ENCODE results near the gene GFI1.
"Not testable (repeated sequence)": the region's sequence is repeated elsewhere in the genome, so short reads cannot be mapped to it uniquely, and the experiment has no call there.

Gene GFI1

DNA sequence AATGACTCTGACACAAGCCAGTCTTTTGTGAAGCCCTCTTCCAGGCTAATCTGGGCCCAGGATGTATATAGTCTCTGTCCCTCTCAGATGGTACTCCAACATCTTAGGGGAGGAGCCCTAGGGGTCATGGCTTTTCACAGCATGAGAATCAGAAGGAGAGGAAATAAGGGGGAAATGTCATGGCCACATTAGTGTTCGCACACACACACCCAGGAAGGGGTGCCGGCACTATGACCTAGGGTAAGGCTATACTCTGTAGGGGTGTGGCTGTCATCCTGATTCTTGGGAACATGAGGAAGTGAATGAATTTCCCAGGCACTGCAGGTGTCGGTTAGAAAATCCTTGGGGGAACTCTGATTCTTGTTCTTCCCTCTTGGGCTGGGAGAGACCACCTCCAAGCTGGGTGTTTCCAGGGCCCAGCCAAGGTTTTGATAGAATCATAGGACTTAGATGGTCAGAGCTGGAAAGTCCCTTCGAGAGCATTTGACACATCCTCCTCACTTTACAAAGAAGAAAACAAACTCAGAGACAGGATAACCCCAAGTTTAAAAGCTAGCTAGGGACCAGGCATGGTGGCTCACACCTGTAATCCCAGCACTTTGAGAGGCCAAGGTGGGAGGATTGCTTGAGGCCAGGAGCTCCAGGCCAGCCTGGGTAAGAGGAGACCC lies 22.0 kb downstream of the GFI1 start:
- DNase-seq, result no peak

DNA sequence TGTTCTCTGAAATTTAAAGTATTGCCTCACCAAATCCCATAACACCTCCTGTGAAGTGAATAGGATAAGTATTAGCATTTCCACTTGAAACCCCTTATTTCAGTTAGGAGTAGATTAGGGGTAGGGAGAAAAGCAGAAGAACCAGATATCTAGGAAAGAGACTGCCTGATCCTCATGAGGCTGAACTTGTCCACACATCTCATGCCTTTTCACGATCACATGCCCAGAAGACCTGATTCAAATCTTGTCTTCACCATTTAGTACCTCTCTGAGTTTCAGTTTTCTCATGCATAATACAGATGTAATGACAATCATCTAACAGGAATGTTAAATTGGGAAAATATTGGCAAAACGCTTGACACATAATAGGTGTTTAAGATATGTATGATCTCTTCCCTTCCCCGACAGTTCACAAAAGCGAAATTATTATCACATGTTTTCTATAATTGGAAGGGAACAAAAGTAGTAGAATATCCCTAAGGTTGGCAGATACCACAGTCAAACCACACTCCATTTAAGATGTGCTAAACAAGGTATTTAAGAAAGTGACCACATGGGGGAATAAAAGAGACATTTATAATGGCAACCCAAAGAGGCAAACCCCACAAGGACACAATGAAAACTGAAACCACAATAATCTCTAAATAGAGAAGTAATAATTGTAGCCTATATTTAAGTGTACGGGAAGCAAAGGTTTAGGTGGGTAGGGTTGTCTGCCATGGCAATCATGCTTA lies 25.2 kb downstream of the GFI1 start:
- peak; percentile 6 for DNase-seq

DNA sequence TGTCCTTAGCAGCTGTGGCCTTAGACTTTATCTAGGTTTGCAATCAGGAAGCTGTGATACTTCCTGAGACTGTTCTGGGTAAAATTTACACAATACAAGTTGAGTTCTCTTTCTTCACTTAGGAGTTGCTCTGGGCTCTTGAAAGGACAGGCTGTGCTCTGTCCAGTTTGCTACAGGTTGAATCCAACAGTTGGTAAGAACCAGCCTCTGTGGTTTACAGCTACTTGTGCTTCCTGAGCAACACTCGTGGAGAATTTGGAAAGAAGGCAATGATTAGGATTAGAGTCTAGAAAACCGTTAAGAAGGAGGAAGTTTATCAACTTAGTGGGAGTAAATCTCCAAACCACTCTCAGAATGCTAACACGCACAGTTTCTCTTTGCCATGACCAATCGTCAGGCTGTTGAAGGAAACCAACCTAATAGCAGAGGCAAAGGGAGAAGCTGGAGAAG lies 26.8 kb downstream of the GFI1 start:
- DNase-seq, result no peak

DNA sequence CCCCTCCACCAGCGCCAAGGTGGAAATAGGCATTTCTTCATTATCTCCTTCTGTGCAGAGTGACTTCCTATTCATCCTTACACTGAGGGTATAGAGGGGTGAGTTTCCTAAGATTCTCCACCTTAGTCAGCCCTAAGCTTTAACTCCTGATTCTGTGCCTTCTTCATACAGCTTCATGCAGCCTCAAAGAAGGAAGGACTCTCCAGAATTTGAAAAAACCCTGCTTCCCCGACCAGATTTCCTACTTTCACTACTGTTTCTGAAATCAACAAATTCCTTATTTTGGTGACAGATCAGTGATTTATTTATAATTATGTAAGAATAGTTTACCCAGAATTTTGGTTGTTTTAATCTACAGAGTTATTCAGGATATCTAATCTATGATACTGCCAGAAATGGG lies 28.6 kb downstream of the GFI1 start:
- no peak for DNase-seq

DNA sequence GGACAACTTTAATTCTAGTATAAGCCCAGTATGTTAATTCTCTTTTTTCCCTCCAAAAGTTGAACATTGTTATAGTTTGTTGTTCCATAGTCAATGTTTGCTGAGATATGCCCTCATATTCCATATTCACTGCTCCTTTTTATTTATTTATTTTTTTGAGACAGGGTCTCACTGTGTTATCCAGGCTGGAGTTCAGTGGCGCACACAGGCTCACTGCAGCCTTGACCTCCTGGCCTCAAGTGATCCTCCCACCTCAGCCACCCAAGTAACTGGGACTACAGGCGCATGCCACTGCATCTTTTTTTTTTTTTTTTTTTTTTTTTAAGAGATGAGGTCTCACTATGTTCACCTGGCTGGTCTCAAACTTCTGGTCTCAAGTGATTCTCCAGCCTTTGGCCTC lies 38.7 kb downstream of the GFI1 start:
- DNase-seq, result no peak

DNA sequence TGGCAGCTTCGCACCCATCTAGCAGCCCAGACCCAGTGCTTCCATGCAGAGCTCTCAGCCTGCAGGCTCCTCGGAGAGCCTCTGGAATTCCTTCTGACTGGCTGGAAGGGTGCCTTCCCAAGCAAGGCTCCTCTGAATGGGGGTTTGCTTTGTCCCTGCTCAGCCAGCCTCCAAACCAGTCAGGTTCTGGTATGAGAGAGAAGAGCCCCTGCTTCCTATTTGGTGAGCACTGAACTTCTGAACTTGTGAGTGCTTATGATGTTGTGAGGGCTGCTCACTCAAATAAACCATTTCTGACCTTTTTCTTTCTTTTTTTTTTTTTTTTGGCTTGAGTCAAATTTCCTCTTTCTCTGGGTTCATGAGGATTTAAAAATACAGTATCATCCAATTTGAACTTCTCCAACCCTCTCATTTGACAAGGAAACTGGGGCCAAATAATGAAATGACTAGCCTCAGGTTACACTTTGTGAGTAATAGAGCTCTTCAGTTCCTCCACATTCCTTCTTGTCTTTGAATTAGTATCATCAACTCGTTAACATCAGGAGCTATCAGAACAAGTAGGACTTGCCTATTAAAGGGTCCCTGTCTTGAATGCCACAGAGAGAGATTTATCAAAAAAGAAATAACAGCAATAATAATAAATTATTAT lies 39.6 kb downstream of the GFI1 start:
- DNase-seq, result no peak

DNA sequence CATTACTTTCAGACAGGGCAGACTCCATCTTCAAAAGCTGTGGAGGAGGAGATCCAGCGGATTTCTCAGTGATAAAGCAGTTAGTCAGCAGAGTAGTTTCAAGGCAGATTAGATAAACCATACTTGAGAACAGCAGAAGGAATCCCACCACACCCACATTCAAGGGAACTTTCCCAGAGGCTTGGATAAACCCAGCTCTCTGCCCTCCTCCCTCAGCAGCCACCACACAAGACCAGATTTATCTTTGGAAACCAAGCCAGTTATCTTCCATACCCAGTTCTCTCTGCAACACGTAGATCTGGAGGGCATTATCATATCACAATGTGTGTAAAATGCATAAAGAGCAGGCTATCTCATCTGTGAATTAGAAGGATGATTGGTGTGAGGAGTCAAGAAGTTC lies 40.2 kb downstream of the GFI1 start:
- no peak for DNase-seq

DNA sequence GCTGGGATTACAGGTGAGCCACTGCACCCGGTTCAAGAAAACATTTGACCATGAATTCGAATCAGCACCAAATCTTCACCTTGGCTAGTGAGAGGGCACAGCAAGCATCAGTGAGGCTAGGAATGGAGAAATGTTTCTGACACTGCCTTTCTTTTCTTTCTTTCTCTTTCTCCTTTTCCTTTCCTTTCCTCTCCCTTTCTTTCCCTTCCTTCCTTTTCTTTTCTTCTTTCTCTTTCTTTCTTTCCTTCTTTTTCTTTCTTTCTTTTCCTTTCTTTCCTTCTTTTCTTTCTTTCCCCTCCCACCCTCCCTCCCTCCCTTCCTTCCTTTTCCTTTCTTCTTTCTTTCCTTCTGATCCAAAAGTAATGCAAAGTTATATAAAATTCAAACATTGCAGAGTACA lies 40.9 kb downstream of the GFI1 start:
- no peak for DNase-seq

DNA sequence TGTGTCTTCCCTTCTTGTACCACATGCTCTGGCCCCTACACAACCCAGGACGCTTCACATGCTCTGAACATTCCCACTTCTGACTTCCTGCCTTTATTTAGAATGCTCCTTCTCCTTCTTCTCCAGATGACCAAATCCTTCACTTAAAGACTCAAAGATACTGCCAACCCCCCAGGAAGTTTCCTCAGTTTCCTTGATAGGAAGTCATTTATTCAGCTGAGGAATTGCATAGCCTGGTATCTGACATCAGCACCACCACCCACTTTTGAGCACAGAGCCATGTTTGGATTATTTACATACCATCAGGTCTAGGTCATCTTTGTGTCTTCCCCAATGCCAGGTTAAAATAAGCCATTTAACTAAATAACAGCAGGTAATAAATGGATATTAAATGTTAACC lies 42.4 kb downstream of the GFI1 start:
- DNase-seq, result no peak

DNA sequence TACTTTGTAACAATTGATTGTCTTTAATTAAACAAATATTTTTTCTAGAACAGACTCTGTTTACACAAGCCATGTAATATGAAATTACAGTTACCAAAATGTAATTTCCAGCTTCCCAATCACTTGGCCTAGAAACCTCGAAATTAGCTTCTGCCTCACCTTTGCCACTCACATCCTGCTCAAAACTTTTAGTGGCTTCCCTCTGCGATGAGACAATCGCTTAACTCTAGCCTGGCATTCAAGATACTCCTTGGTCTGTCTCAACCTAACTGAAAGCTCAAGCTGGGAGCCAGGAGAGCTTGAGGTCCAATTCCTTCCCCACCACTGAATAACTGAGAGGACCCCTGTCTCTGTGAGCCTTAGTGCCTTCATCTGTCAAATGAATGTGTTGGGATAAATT lies 42.8 kb downstream of the GFI1 start:
- no peak for DNase-seq

DNA sequence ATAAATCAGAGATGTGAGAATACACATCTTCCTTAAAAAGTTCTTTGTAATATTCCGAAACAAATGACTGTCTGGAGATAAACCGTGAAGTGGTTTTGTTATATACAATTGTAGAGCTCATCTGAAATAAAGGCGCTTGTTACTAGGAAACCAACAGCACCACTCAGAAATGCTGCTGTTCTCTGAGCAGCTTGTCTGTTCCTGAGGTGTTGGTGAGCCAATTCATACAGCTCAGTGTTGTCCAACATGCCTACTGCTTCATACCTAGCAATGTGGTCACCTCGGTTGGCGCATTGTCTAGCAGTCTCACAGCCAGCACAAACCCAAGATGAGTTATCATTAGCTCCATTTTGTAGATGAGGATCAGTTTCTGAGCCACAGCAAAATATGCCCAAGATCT lies 44.4 kb downstream of the GFI1 start:
- DNase-seq, result no peak

DNA sequence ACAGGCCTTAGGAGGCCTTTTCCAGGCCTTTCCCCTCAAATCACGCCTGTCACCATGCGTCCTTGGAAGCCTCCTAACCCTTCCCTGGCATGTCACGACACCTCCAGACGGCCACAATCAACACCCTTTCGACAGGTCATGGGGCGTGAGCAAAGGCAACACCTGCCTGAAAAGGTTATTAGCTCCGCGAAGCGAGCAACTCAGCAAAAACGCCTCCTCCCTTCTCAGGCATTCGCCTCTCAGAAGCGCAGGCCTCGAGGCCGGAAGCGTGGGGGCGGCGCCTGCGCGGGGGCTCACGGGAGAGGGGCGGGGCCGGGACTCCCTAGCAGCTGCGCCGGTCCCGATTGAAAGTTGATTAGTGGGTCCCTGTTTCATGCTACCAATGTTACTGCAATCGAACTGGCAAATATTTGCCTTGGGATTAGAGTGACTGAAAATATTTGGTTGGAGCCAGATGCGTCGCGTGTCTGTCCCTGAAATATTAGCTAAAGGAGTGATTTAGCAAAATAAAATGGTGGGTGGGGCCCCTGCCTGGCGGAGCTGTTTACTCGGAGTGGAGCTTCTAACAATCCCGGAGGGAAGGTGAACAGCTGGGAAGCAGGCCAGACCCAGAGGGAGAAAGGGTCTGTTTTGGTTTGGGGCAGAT lies 44.9 kb downstream of the GFI1 start:
- DNase-seq, result peak; percentile 74

DNA sequence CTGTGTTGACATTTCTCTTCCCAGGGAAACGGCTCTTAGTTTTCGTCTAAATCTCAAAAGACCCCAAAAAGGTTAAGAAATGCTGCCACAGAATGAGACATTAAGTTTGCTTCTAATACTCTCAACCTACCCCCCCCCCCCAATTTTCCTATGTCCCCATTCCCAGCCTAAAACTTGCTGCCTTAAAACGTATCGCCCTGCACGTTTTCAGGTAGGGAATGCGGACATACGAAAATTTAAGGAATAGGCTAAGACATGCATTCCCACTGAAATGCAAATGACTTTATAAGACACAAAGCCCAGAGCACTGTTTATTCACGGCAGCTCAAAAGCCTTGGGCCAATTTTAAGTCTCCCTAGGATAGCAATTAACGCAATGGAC lies 45.4 kb downstream of the GFI1 start:
- DNase-seq, result no peak

DNA sequence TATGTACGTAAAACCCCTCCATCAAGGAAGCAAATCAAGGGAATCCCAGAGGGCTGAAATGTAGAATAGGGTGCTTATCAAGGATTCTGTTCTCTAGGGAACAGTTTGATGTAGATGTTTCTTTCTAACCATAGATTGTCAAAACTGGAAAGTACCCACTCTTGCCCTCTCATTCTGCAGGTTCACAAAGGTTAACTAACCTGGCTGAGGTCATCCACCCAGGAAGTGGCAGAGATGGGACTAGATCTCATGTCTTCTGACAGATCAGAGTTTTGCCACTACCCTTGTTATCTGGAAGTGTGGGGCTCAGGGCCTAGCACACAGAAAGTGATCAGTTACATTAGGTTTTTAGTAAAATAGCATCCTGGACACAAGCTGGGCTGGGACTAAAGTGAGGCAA lies 47.4 kb downstream of the GFI1 start:
- no peak for DNase-seq

DNA sequence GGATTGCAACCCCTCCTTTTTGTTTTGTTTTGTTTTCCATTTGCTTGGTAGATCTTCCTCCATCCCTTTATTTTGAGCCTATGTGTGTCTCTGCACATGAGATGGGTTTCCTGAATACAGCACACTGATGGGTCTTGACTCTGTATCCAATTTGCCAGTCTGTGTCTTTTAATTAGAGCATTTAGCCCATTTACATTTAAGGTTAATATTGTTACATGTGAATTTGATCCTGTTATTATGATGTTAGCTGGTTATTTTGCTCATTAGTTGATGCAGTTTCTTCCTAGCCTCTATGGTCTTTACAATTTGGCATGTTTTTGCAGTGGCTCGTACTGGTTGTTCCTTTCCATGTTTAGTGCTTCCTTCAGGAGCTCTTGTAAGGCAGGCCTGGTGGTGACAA lies 52.2 kb downstream of the GFI1 start:
- not testable (repeated sequence) for DNase-seq

DNA sequence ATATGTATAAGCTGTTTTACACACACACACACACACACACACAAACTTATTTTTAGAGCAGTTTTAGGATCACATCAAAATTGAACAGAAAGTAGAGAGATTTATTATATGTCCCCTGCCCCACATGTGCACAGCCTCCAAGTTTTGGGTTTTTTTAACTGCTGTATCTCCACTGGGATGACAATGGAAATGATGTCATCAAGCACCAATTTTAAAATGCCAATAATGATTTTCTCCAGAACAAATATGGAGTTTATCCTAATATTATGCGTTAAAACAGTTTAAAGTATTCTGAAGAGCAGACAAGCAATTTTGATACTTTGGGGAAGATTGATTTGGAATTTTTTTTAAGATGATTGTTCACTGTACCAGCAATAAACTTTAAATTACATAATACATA lies 56.7 kb downstream of the GFI1 start:
- DNase-seq, result no peak

DNA sequence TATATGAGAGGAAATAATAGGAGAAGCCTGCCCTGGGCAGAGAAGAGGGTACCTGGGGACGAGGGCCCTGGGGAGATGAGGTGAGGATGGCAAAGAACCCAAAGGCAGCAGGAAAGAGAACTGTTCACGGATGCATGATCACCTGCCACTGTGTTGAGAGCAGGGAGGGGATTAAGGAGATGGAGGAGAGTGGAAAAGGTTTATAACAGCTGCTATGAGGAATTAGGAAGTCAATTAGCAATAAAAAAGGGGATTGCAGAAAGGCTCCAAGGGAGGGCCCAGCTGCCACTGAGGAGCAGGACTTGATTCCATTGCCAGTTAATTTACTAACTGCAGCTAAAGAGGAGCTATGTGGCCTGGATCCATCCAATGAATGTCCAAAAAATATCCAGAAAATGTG lies 61.1 kb downstream of the GFI1 start:
- no peak for DNase-seq
